KG1 (cell line): ENCODE measurements around the gene CPNE1.
A peak's percentile ranks its signal among the peaks of the same experiment; 100 is the strongest.
"Not testable (repeated sequence)": the region's sequence is repeated elsewhere in the genome, so short reads cannot be mapped to it uniquely, and the experiment has no call there.

Experiments used
- DNase-seq: peaks from one replicate; lab custom pipeline; 2025; lab: John Stamatoyannopoulos, UW

CPNE1 gene

DNA sequence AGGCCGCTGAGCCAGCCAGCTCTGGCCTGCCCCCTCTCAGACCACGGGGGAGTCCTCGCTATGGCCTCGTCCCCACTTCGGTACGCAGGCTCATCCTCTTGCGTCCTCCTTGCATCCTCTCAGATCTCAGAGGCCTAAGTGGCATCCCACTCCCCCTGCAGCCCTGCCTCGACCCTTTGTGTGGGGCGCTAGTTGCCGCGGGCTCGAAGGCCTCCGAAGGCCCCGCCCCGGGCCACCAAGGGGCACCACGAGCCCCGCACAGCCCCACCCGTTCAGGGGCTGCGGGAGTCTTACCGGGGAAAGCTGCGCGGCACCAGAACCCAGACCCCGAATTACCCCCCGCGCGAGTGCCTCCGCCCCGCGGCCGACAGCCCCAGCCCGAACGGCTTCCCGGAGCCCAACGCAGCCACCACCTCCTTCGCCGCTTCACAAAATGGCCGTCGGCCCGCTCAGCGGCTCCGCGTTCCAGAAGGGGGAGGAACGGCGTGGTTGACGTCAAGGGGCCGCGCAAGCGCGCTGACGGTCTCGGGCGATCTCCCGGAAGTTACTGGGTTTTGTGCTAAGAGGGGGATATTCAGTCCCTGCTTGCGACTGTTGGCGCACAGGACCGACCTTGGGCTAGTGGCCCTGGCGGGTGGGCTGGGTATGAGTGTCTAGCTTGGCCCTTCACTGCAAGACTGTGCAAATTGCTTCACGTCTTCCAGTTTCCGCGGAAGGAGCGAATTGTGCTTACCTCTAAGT, at the start of gene CPNE1, which contains the start of gene RBM12:
Gene CPNE1 (minus strand): TSS at position 435 of the 741 bp plus-strand sequence. CDS start 31,977 bp downstream, outside the sequence.
Gene RBM12 (minus strand): TSS at position 435 of the 741 bp plus-strand sequence. CDS start 9,578 bp downstream, outside the sequence.
- peak; percentile 81 for DNase-seq

DNA sequence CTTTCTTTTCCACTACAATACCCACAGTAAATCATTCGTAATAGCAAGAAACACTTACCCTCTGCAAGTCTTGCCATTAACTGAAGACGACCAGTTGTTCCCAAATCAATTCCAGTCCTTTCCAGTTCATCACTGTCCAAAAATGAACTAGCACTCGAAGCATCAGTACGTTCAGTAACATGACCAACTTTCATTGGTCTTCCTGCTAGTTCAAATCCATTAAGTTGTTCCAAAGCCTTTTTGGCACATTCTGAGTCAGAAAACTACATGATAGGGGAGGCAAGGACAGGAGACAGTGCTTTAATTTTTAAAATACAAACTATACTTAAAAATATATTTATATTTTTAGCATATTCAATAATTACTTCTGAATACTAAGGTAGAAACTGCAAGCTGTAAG, 49.4 kb upstream of the CPNE1 start:
- no peak for DNase-seq

DNA sequence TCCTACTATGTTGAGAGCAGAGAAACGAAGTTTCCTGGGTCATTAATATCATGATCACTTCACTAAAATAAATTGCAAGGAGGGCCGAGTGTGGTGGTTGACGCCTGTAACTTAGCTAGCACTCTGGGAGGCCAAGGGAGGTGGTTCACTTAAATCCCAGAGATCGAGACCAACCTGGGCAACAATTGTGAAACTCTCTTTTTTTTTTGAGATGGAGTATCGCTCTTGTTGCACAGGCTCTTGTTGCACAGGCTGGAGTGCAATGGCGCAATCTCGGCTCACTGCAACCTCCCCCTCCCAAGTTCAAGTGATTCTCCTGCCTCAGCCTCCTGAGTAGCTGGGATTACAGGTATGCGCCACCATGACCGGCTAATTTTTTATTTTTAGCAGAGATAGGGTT, 48.4 kb upstream of the CPNE1 start:
- DNase-seq: not testable (repeated sequence)

DNA sequence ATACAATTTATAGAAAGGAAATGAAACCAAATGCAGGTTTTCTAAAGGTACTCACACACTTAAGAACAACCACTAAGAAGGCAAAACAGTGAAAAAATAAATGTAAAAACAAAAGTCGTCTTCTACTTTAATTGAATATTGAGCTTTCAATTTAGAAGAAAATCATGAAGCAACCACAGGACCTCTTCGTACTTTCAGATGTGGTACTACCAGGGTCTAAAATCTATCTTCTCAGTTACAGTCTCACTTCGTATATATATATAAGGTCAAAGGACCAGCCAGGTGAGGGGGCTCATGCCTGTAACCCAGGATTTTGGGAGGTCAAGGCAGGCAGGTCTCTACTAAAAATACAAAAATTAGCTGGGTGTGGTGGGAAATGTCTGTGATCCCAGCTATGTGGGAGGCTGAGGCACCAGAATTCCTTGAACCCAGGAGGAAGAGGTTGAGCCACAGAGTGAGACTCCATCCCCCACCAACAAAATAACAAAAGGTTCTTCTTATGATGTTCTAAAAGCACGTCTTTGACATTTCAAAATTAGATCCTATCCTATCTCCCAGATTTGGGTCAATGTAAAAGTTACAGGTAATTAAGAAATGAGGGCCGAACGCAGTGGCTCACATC, 47.0 kb upstream of the CPNE1 start:
- DNase-seq: no peak

DNA sequence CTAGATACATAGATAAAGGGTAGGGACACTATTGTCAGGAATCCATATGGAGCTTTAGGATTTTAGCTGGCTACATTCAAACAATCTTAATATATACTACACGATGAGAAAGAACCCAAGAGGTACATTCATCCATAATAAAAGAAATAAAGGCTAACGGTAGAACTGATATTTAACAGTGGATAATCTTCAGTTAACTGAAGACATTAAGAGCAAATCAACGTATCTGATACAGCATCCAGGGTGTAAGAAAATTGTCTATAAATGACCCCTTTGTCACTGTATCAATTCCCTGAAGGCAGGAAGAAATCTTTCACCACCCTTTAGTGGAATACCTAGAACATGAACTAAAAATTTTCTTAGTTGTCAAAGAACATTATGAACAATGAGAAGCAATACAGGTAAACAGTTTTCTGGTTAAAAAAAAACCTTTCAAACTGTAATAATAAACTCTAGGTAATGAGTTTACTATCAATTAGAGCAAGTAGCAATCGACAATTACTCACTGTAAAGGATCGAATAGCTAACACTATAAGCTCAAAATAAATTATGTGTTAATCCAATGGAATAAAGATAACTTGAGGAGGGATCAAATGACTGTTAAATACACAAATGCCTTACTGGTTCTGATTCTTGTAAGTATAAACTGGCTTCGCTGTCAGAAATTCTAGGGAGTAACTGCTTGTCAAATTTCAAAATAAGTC, 46.3 kb upstream of the CPNE1 start:
- DNase-seq: no peak

DNA sequence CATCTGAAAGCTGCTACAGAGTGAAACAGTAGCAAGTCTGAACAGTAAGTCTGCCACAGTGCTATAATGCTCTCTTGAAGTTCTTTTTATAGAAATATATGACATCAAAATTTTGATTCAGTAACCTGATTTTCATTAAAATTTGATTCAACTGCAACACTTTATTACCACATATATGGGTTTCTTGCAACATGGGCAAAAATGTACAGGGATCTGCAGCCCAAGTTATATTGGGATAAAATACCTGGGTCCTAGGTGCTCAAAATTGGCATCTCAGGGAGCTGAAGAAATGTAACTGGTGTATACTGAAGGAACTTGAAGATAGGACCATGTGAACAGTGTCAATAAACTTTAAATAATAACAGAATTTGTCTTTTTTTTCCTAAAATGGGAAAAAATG, 45.3 kb upstream of the CPNE1 start:
- DNase-seq: no peak

DNA sequence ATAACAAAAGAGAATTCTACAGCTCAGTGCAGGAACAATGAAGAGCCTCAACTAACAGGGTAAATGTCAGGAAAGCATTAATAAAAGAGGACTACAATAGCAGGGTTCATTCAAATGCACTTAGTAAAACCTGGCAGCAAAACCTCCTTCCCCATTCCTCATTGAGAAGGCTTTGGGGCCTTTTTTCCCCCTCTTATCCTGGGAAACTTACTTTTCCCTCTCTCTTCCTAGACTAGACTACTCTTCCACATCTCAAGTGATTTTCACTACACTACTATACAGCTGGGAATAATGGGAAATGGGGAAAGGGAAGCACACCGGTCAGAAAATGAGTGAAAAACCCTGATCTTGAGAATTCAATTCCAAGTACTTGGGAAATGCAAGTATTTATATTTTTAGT, 44.6 kb upstream of the CPNE1 start:
- no peak for DNase-seq

DNA sequence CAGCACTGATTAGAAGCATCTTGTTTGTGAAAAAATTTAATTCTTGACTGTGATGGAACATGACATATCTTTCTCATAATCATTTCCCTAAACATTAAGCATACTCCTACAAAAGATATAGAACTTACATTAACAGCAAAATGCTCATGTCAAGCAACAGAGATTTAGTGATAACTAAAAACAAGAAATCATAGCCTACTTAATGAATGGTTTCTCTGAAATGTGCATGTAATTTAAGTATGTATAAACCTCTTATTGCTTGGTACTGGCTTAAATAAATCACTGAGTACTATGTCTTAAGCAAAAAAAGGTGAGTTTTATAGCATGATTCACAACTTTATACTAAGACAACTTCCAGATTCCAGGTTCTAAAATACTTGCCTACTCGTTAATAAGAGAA, 43.8 kb upstream of the CPNE1 start:
- DNase-seq: no peak

DNA sequence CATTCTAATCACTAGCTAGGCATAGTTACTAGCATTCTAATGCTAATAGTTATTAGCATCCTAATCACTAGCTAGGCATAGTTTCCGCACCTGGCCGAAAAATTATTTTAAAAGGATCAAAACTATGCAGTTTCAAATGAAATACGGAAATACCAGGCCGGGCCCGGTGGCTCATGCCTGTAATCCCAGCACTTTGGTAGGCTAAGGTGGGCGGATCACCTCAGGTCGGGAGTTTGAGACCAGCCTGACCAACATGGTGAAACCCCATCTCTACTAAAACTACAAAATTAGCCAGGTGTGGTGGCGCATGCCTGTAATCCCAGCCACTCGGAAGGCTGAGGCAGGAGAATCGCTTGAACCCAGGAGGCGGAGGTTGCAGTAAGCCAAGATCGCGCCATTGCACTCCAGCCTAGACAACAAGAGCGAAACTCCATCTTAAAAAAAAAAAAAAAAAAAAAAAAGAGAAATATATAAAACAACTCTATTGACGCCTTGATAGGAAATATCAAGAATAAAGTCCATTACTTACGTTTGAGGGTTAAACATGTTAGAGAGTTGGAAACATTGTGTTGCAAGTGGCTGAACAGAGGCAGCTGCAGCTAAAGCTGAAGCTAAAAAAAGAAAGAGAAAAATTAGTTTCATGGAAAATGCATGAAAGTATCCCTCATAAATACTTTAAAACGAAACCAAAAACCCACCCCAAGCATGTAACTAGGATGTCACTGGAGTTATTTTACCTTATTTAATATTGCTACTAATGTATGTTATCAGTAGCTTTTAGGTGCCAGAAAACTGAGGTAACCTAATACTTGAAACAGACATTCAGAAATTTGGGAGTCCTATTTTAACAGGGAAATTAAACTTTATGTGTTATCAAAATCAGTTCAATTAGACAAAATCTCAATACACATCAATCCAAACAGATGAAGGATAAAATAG, 42.2 kb upstream of the CPNE1 start:
- not testable (repeated sequence) for DNase-seq

DNA sequence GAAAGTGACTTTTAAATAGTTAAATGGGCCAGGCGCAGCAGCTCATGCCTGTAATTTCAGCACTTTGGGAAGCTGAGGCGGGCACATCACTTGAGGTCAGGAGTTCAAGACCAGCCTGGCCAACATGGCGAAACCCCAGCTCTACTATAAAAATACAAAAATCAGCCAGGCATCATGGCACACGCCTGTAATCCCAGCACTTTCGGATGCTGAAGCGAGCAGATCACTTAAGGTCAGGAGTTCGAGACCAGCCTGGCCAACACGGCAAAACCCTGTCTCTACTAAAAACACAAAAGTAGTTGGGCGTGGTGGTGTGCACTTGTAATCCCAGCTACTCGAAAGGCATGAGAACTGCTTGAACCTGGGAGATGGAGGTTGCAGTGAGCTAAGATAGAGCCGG, 41.2 kb upstream of the CPNE1 start:
- DNase-seq: not testable (repeated sequence)

DNA sequence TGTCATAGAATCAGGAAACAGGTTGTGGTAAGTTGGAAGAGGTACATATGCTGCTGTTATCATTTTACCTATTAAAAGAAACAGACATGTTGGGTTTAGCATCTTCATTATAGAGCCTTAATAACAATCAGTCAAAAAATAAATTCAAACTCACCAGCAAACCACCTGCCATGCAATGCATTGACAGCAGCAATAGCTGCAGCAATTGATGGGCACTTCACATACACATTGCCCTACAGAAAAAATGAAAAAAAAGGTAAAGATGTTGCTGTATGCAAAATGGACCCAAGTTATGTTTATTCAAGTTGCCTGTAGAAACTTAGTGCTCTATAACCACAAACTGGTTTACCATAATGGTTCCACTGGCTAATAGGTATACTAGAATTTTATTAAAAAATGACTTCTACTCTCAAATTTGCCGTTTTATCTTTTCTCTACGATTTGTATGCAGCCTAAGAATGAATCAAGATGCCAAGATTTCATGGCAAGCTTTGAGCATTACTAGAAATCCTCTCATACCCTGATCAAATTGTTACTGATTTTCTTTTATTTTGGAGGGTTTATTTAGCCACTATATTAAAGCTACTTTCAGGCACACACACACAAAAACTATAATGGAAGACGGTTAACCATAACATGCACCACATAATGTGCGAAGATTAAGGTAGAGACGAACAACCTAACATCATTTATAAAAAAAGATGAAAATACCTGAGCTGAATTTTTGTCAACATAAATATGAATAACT, 40.0 kb upstream of the CPNE1 start:
- DNase-seq: no peak

DNA sequence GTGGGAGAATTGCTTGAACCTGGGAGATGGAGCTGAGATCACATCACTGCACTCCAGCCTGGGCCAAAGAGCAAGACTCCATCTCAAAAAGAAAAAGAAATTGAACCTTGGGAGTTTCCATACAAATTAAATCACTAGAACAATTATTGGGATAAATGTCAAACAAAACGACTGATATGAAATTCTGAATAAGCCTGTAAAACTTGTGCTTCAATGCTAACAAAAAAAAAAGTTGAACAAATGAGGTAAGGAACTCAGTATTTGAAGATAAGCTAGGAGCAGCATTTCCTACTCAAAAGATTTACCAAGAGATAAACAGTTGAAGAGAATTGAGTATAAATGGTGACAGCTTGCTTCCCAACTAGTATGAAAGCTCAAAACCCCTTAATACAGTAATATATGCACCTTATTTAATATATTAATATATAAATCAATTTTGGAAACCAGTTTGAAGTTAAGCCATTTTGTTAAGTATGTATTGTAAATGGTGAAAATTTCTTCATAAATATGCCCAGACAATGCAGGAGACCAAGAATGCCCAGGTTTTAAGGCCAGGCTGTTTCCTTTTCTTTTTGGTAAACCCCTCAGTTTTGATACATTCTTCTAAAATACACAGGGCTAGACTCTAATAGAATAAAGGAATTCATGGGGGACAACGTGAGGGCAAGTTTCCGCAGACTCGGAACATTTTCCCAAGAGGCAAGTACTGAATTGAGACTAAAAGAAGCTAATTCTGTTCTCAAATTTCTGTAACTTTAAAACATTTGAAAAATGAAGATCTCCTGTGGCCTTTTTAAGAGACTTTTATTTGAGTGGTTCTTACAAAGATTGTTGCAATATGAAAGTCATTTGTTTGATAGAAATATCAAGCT, 38.4 kb upstream of the CPNE1 start:
- DNase-seq: no peak

DNA sequence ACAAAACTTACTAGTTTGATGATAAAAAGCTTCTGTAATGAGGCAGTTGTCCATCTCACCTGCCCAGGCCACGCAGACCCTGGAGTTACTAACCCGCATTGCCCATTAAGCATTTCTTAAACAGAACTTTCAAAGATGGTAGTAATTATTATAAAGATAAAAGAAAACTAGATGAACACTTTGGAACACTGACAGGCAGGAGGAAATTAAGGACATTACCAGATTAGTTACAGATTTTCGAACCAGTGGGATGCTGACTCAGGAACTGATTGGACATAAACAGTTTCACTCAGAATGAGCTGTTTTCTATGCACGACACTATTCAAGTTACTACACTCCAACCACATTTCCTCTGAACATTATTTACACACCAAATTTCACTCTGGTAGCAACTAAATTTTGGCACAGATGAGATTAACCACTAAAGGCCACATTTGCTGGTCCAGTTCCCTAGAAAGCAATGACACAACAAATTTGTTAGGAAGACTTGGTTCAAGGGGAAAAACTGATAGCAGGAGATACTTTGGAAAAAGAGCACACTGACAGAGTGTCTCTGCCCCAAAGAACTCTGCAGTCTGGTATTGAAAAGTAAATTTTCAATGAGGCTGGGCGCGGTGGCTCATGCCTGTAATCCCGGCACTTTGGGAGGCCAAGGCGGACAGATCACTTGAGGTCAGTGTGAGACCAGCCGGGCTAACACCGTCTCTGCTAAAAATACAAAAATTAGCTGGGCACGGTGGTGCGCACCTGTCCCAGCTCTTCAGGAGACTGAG, 37.5 kb upstream of the CPNE1 start:
- no peak for DNase-seq

DNA sequence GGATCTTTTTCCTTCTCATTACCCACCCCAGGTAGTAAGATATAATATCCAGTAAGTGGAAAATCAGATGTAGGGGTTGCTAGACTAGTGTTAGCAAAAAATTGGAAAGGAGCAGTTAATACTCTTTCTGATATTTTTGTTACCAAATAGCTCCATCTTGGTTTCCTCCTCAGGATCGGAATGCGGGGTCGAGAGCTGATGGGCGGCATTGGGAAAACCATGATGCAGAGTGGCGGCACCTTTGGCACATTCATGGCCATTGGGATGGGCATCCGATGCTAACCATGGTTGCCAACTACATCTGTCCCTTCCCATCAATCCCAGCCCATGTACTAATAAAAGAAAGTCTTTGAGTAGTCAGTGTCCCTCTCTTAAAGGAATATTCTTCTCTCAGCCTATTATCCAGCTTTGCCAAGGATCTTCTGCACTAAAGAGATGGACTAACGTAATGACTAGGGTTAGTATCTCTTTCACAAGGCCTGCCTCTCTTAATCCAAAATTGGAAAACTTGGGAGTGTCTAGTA, 36.0 kb upstream of the CPNE1 start:
- no peak for DNase-seq

DNA sequence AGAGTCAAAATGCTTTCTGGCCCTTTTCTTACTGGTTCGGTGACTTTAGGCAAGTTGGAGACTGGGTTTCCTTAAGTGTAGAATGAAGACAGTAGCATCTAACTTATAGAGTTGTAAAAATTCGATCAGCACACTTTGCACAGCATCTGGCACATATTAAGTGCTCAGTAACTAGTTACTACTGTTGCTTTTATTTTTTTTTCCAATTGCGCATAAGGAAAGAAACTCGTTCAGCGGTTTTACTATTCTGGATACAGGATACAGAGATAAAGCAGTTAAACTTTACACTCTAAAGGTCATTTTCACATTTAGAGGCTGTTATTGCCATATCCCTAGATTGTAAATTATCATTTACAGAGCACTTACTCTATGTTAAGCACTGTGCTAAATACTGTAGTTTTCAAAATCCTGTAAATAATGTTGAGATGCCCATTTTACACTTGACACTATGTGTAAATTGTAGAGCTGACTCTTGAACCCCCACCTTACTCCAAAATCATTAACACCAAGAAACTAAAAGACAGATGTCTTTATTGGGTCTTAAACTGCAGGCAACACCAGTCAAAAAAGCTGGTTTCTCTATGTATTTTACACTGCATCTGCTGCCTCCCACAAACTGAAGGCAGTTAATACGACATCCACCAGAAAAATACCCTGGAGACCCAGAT, 35.4 kb upstream of the CPNE1 start:
- no peak for DNase-seq

DNA sequence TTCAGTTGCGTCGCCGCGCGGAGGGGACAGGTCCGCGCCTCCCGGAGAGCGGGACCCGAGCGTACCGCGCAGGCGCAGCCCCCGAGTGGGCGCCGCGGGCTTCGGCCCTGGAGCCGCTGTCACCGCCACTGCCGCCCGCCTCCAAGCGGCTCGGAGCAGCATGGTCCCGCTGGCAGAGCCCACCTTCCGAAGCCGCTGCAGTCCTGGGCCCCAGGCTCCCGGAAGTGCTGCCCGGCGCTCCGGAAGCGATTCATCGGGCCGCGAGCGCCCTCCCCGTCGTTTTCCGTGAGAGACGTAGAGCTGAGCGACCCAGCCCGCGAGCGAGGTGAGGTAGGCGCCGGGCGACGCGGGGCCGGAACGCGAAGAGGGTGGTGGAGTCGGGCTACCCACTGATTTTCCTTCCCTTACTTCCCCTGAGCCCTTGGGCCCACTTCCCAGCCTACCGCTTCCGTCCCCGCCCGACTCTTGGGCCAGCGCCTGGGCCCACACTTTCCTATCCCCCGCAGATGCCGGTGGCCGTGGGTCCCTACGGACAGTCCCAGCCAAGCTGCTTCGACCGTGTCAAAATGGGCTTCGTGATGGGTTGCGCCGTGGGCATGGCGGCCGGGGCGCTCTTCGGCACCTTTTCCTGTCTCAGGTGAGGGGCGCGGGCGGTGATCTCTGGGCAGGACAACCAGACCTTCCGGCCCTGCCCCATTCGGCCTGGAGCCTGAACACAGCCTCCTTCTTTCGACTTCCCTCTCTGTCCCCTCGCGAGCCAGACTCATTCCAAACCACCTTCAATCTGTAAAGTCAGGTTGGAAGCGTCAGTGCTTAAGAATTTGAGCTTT, 34.6 kb upstream of the CPNE1 start, which contains the start of the genes NFS1 and ROMO1:
Gene NFS1 (minus strand): TSS at position 226 of the 830 bp plus-strand sequence. CDS start 64 bp downstream, at position 162.
Gene ROMO1 (plus strand): TSS at position 279 of the 830 bp plus-strand sequence. CDS start 228 bp downstream, at position 507.
- peak; percentile 74 for DNase-seq
